ENCODE measurements around the gene ADCY10. TPM values are rescaled to one million over a fixed set of nuclear protein-coding genes. Genes with fewer than 3 reads are reported as not detected.
A peak's percentile ranks its signal among the peaks of the same experiment; 100 is the strongest.

The ADCY10 gene
- total and polyA plus RNA-seq, 2 of the 4 experiments (the other 2 are of a cell fraction) = under 0.01 to 0.03 TPM

- no peak for TF ChIP-seq POLR2A (IDR thresholded peaks at IDR 0.05; ENCODE audit: low read depth, low read length)
These were observed 9.6 kb upstream of the ADCY10 start (continued) for GRCh38 chr1:167923324-167924056.

- H3K9me1 ChIP-seq (ENCODE audit: insufficient read depth, low read length) = no peaks in the 10 kb centered on the region
- H2AK5ac ChIP-seq (ENCODE audit: low read depth, low read length) = no peak overlapping the region
- H3K79me1 ChIP-seq (ENCODE audit: low read depth in 1 of 2, low read length in 2 of 2) = peaks cover 8 to 25% of the 10 kb centered on the region in 2 experiments
- no peak overlapping the region for H2BK20ac ChIP-seq (ENCODE audit: low read depth, low read length)
- H3K9me3 ChIP-seq (ENCODE audit: control insufficient read depth, insufficient read depth, low read length) = no peaks in the 10 kb centered on the region
- TF ChIP-seq USF2 (IDR thresholded peaks at IDR 0.05; ENCODE audit: low read depth, low read length) (no peak), BHLHE40 (IDR thresholded peaks at IDR 0.05; ENCODE audit: low read depth, low read length) (no peak), CEBPB (IDR thresholded peaks at IDR 0.05; ENCODE audit: low read depth, low read length) (no peak), RAD21 (IDR thresholded peaks at IDR 0.05; ENCODE audit: low read length) (no peak), CTCF (conservative IDR thresholded peaks at IDR 0.05; ENCODE audit: low read depth, low read length) (no peak)
- POLR2A ChIA-PET (ENCODE audit: unreplicated experiment) = no interaction called here
- H3K4me1 ChIP-seq (ENCODE audit: control insufficient read depth, insufficient read depth, low read length) = peaks cover 2% of the 10 kb centered on the region
- H3K36me3 ChIP-seq (ENCODE audit: control insufficient read depth, insufficient read depth, low read length) = no peaks in the 10 kb centered on the region
- no peak overlapping the region for H2BK15ac ChIP-seq (ENCODE audit: low read depth, low read length)
- H3K18ac ChIP-seq (ENCODE audit: low read depth, low read length) = no peak overlapping the region
- H2BK5ac ChIP-seq (ENCODE audit: low read depth, low read length, poor library complexity, severe bottlenecking) = peak overlapping the region; percentile 54
- no peaks in the 10 kb centered on the region for H3K27me3 ChIP-seq (ENCODE audit: control insufficient read depth, insufficient read depth, low read length)
- no CpG with 5 or more reads among the region's 1 CpG for WGBS, 2 experiments (ENCODE audit: extremely low coverage in 2 of 2, insufficient read length in 1 of 2)
- H3K4me3 ChIP-seq (ENCODE audit: insufficient read depth, low read depth, low read length) = no peak overlapping the region
- no peak overlapping the region for H2AK9ac ChIP-seq (replicated peaks; ENCODE audit: low read depth, low read length, poor library complexity)
- H4K20me1 ChIP-seq (ENCODE audit: insufficient read depth, low read length) = no peaks in the 10 kb centered on the region
- H4K91ac ChIP-seq (ENCODE audit: insufficient read depth, low read depth, low read length) = no peak overlapping the region
- H3K56ac ChIP-seq (ENCODE audit: extremely low read depth, insufficient read depth, low read length) = no peak overlapping the region
- H3K14ac ChIP-seq (replicated peaks; ENCODE audit: low read depth, low read length) = no peak overlapping the region
- dilution Hi-C loops (cut with HindIII; ENCODE audit: low sequenced_read_pairs, unreplicated experiment) (no loop called here), intact Hi-C loops (cut with micrococcal nuclease) (no loop called here), in situ Hi-C loops (cut with MboI; ENCODE audit: low sequenced_read_pairs) (no loop called here)
- H2BK120ac ChIP-seq (ENCODE audit: low read depth, low read length) = no peak overlapping the region
- no peak overlapping the region for H4K8ac ChIP-seq (ENCODE audit: low read depth in 2 of 2, low read length in 2 of 2)
- H4K5ac ChIP-seq (ENCODE audit: low read depth, low read length) = no peak overlapping the region
- H3K4me2 ChIP-seq (ENCODE audit: low read depth, low read length) = no peak overlapping the region
- H2AFZ ChIP-seq (replicated peaks; ENCODE audit: low read length, poor library complexity) = no peak overlapping the region
- H3K27ac ChIP-seq (ENCODE audit: insufficient read depth, low read length) = no peak overlapping the region
- no peak overlapping the region for H3K23ac ChIP-seq (ENCODE audit: low read depth, low read length)
- no TSS peak for BruUV-seq (replicated peaks)
- H3K9ac ChIP-seq (ENCODE audit: low read depth, low read length) = no peak overlapping the region
- DNase-seq (no peak), ATAC-seq (ENCODE audit: low read depth) (no peak)
- H3K4ac ChIP-seq (ENCODE audit: low read depth, low read length) = no peak overlapping the region
- CTCF ChIA-PET = no interaction called here
These were observed 8.7 kb upstream of the ADCY10 start for GRCh38 chr1:167922611-167923074.

Measured in IMR-90 (cell line).